IPS DF 4.7 (cell line): ENCODE measurements around the gene DOP1A.

ENCODE experiments used
- DNase-seq: peaks from one replicate; pipeline ENCODE4 v3.0.0-alpha.2; 2013; ENCODE audit warnings: low spot score; ENCODE audit errors: extremely low read depth

DOP1A gene, protein sequence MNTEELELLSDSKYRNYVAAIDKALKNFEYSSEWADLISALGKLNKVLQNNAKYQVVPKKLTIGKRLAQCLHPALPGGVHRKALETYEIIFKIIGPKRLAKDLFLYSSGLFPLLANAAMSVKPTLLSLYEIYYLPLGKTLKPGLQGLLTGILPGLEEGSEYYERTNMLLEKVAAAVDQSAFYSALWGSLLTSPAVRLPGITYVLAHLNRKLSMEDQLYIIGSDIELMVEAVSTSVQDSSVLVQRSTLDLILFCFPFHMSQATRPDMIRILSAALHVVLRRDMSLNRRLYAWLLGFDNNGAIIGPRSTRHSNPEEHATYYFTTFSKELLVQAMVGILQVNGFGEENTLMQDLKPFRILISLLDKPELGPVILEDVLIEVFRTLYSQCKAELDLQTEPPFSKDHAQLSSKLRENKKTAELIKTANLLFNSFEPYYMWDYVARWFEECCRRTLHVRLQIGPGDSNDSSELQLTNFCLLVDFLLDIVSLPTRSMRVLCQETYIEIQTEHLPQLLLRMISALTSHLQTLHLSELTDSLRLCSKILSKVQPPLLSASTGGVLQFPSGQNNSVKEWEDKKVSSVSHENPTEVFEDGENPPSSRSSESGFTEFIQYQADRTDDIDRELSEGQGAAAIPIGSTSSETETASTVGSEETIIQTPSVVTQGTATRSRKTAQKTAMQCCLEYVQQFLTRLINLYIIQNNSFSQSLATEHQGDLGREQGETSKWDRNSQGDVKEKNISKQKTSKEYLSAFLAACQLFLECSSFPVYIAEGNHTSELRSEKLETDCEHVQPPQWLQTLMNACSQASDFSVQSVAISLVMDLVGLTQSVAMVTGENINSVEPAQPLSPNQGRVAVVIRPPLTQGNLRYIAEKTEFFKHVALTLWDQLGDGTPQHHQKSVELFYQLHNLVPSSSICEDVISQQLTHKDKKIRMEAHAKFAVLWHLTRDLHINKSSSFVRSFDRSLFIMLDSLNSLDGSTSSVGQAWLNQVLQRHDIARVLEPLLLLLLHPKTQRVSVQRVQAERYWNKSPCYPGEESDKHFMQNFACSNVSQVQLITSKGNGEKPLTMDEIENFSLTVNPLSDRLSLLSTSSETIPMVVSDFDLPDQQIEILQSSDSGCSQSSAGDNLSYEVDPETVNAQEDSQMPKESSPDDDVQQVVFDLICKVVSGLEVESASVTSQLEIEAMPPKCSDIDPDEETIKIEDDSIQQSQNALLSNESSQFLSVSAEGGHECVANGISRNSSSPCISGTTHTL (N-terminal part only)

GRCh38 chr6:83067448-83068439 lies at the start of gene DOP1A:
Gene DOP1A, plus strand, starts transcription at chr6:83067671. Its CDS starts 29,307 bp downstream, at chr6:83096978.
- DNase-seq: no peak

DNA sequence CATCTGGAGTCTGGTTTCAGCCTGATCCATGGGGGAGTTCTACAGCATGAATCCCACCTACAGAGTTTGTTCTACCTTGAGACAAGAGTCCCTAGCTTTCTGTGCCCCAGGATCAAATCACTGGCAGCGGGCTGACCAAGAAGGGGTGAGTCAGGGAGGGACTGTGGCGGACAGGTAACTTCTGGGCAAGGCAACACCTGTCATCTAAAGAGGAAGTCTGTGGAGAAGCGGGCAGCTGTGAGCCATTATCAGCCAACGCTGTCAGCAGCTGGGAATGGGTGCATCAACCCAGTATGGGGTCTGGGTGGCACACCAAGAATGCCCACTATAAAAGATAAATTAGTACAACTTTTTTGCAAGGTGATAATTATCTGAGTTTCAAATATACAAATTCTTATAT lies 47.7 kb upstream of the DOP1A start:
- no peak for DNase-seq

DNA sequence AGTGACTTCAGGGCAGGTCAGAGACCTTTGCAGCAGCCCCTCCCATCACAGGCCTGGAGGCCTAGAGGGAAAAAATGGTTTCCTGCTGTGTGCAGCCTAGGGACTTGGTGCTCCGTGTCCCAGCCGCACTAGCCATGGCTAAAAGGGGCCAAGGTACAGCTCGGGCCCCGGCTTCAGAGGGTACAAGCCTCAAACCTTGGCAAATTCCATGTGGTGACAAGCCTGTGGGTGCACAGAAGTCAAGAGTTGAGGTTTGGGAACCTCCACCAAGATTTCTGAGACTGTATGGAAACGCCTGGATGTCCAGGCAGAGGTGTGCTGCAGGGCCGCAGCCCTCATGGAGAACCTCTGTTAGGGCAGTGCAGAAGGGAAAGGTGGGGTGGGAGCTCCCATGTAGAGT lies 35.8 kb upstream of the DOP1A start:
- no peak for DNase-seq

GRCh38 chr6:83038246-83038645 lies 29.2 kb upstream of the DOP1A start:
- no peak for DNase-seq

DNA sequence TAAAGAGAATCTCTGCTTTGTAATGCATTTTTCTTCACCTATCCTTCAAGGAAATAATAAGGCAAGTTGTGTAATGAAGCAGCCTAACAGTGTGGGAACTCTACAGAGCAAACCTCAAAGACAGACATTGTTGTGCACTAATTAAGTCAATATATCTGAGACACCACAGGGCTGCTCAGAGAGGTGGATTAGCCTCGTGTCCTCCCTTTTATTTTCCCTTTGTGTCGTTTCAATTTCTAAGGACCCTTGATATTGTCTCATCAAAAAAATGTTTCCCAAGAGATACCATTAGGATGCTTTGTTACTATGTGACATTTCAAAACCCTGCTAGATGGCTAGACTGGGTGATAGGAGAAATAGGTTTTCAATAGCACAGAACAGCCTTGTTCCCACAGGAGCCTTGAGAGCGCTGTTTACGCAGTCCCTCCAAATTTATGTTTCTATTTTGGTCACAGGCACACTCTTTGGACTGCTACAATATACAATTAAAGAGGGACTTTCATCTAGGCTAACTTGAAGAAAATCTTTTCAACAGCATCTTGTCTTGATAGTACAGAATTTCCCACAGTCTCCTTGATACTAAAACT lies 24.9 kb upstream of the DOP1A start:
- no peak for DNase-seq

- no peak for DNase-seq
Measured at GRCh38 chr6:83044091-83044768, 23.2 kb upstream of the DOP1A start.

DNA sequence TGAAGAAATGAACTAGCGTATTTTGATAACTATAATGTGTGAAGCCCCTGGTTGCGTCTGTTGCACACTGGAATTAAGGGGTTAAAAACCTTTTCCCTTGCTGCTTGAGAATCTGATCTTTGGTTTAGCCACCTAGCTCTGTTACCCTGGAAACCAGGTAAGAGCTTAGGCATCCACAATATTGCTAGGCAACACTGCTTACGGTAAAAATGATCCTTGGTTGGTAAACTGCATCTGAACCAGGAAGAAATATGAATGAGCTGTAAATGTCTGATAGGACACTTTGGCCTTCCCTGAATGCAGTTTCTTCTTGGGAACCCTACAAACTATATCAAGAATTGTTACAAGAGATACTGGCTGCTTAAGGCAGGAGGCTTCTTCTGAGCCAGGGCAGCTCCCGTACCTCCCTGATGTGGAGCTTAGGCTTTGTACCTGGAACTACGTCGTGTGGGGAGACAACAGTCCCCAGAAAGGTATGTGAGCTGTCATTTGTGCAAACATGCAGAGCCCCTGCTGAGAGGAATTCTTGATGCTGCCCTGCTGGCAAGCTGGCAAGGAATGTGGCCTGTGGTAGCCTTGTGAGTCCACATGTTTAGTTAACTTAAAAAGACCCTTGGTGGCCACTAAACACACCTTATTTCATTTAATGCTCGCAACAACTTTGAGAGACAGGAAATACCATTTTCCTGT lies 20.3 kb upstream of the DOP1A start:
- DNase-seq: no peak

- no peak for DNase-seq
Measured at GRCh38 chr6:83051377-83052172, 15.9 kb upstream of the DOP1A start.

GRCh38 chr6:83053678-83054077 lies 13.8 kb upstream of the DOP1A start:
- DNase-seq: no peak

- no peak for DNase-seq
Measured at GRCh38 chr6:83055366-83055964, 12.0 kb upstream of the DOP1A start.

DNA sequence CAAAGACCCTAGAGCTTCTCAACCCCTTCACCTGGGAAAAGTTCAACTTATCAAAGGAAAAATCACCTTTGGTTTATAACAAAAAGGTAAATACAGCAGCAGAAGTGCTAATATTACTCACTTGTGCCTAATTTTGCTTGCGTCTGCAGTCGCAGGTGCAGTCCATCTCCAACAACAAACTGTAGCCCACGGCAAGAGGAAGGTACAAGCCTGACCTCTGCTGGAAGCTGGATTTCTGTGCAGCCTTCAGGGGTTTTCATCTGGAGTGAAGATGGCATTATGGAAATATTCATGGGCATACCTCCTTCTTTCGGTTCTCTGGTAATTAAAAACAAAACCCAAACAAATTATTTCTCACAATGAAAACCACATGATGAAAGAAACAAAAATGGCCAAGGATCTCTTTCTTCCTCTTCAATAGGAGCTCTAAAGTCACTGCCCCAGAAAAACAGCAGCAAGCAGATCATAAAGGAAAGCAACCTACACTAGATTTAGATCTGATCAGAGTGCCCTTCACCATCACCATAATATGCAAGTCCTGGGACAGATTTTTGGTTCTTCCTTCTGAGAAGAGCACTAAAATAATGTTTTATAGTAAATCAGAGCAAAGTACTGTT lies 9.7 kb upstream of the DOP1A start:
- no peak for DNase-seq

- DNase-seq: no peak
Measured at GRCh38 chr6:83061190-83061589, 6.3 kb upstream of the DOP1A start.

- no peak for DNase-seq
Measured at GRCh38 chr6:83062225-83062624, 5.2 kb upstream of the DOP1A start.

DNA sequence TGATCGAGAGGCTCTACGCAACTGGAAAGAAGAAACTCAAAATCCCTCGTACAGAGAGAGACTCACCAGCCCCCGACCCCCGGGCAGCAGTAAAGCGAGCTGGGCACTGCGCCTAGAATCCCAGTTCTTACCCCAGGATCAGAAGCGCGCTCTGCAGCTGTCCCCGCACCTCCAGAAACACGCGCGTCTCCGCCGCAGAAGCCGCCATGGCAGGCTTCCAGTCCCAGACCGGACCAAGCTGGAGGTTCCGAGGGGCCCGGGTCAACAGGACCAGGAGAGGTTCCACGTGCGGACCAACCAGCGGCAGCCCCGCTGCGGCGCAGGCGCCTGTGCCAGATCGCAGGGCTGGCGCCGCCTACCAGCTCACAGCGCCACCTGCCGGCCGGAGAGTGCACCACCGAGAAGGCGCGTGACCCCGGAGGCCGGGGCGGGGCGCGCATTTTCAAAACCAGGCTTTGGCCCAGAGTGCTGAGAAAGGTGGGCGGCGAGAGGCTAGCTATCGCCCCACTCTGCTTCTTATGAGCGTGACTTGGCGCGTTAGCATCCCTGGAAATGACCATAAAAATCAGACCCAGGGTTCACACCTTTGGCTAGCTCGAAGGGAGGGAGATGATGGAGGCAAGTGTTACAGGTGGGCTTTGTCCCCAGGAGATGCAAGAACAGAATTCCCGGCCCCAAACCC lies 1.8 kb upstream of the DOP1A start, which contains the start of gene UBE3D:
Gene UBE3D, minus strand, starts transcription at position 331 of the 682 bp plus-strand sequence. Its CDS starts 123 bp downstream, at position 208.
- no peak for DNase-seq

GRCh38 chr6:83068616-83069015 lies 1.1 kb downstream of the DOP1A start:
- no peak for DNase-seq

DNA sequence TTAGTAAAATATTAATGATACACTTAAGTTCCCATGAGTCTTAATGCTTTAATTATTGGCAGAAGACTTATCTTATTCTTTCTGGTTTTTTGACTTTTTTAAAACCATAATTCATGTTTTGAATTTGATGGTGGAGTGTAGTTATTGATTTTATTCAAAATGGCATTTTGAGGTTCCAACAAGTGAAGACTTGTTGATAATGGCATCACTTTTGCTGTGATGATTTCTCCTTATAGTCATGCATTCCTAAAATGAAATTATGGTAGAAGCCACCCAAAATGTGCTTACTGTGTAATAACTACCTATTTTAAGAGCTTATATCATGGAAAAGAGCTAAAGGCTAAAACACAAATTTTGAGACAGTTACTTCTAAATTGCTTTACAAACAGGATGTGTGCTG lies 2.2 kb downstream of the DOP1A start:
- DNase-seq: no peak

GRCh38 chr6:83071023-83071422 lies 3.6 kb downstream of the DOP1A start:
- no peak for DNase-seq
